ENCODE results near the gene MATCAP1. TPM values are rescaled to one million over a fixed set of nuclear protein-coding genes. Genes with fewer than 3 reads are reported as not detected.
A peak's percentile ranks its signal among the peaks of the same experiment; 100 is the strongest.

The MATCAP1 gene
- total and polyA plus RNA-seq, 2 of the 13 experiments (the other 11 are each of a cell fraction or from before 2014, with no cell fraction given): 11.2 to 24.5 TPM

DNA sequence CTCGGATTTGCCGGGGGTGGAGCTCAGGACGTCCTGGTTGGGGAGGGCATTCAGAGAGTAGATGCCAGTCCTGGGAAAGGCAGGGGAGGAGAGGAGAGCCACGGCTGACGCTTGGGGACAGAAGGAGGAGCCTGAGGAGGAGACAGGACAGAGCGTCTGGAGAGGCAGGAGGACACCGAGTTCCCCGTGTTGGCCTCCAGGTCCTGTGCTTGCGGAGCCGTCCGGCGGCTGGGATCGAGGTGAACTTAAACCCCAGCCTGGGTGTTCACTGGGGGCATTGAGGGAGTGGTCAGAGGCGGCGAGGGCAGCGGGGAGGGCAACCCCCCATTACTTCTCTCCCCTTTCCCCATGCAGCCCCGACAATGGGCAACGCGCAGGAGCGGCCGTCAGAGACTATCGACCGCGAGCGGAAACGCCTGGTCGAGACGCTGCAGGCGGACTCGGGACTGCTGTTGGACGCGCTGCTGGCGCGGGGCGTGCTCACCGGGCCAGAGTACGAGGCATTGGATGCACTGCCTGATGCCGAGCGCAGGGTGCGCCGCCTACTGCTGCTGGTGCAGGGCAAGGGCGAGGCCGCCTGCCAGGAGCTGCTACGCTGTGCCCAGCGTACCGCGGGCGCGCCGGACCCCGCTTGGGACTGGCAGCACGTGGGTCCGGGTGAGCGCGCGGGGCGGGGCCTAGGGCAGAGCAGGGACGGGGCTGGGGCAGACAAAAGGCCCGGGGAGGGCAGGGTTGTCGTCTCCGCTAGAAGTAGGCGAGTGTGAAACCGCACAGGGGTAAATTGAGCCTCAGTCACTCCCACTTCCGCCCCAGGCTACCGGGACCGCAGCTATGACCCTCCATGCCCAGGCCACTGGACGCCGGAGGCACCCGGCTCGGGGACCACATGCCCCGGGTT, 9.7 kb downstream of the MATCAP1 start (continued):
- no peak for TF ChIP-seq EP300 (IDR thresholded peaks at IDR 0.05; ENCODE audit: low read depth in 2 of 2, low read length in 2 of 2)
- no peak for TF ChIP-seq EP300 (CRISPR knock-in tag; IDR thresholded peaks at IDR 0.05; ENCODE audit: borderline replicate concordance)
- TF ChIP-seq HNF1B (CRISPR knock-in tag; IDR thresholded peaks at IDR 0.05): peak; percentile 80; the same call in 1 of the 2 replicates
- TF ChIP-seq ZNF501 (CRISPR knock-in tag; IDR thresholded peaks at IDR 0.05): peak; percentile 91
- TF ChIP-seq ZNF10 (CRISPR knock-in tag; IDR thresholded peaks at IDR 0.05; ENCODE audit: borderline replicate concordance, low read depth): no peak
- no peak for TF ChIP-seq KAT2B (IDR thresholded peaks at IDR 0.05; ENCODE audit: borderline replicate concordance, low read depth, low read length)
- TF ChIP-seq, protein P1, sequence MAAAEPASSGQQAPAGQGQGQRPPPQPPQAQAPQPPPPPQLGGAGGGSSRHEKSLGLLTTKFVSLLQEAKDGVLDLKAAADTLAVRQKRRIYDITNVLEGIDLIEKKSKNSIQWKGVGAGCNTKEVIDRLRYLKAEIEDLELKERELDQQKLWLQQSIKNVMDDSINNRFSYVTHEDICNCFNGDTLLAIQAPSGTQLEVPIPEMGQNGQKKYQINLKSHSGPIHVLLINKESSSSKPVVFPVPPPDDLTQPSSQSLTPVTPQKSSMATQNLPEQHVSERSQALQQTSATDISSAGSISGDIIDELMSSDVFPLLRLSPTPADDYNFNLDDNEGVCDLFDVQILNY (CRISPR knock-in tag; conservative IDR thresholded peaks at IDR 0.05): no peak; the same call in 1 of the 2 replicates
- TF ChIP-seq ZNF75D (CRISPR knock-in tag; IDR thresholded peaks at IDR 0.05; ENCODE audit: borderline replicate concordance): no peak
- TF ChIP-seq, protein P2, sequence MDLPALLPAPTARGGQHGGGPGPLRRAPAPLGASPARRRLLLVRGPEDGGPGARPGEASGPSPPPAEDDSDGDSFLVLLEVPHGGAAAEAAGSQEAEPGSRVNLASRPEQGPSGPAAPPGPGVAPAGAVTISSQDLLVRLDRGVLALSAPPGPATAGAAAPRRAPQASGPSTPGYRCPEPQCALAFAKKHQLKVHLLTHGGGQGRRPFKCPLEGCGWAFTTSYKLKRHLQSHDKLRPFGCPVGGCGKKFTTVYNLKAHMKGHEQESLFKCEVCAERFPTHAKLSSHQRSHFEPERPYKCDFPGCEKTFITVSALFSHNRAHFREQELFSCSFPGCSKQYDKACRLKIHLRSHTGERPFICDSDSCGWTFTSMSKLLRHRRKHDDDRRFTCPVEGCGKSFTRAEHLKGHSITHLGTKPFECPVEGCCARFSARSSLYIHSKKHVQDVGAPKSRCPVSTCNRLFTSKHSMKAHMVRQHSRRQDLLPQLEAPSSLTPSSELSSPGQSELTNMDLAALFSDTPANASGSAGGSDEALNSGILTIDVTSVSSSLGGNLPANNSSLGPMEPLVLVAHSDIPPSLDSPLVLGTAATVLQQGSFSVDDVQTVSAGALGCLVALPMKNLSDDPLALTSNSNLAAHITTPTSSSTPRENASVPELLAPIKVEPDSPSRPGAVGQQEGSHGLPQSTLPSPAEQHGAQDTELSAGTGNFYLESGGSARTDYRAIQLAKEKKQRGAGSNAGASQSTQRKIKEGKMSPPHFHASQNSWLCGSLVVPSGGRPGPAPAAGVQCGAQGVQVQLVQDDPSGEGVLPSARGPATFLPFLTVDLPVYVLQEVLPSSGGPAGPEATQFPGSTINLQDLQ (CRISPR knock-in tag; IDR thresholded peaks at IDR 0.05): peak; percentile 78; the same call in 1 of the 2 replicates
- TF ChIP-seq ZNF124 (CRISPR knock-in tag; IDR thresholded peaks at IDR 0.05): peak; percentile 81
- TF ChIP-seq, protein P3, sequence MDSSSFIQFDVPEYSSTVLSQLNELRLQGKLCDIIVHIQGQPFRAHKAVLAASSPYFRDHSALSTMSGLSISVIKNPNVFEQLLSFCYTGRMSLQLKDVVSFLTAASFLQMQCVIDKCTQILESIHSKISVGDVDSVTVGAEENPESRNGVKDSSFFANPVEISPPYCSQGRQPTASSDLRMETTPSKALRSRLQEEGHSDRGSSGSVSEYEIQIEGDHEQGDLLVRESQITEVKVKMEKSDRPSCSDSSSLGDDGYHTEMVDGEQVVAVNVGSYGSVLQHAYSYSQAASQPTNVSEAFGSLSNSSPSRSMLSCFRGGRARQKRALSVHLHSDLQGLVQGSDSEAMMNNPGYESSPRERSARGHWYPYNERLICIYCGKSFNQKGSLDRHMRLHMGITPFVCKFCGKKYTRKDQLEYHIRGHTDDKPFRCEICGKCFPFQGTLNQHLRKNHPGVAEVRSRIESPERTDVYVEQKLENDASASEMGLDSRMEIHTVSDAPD (CRISPR knock-in tag; IDR thresholded peaks at IDR 0.05): peak; percentile 89
- TF ChIP-seq ZNF879 (CRISPR knock-in tag; IDR thresholded peaks at IDR 0.05): peak; percentile 80; the same call in 1 of the 2 replicates
- TF ChIP-seq ZBTB49 (CRISPR knock-in tag; IDR thresholded peaks at IDR 0.05; ENCODE audit: borderline replicate concordance): no peak
- TF ChIP-seq NCOR1 (IDR thresholded peaks at IDR 0.05; ENCODE audit: borderline replicate concordance, low read length): no peak
- no peak for TF ChIP-seq HMGA1 (CRISPR knock-in tag; conservative IDR thresholded peaks at IDR 0.05)
- TF ChIP-seq, protein P4, sequence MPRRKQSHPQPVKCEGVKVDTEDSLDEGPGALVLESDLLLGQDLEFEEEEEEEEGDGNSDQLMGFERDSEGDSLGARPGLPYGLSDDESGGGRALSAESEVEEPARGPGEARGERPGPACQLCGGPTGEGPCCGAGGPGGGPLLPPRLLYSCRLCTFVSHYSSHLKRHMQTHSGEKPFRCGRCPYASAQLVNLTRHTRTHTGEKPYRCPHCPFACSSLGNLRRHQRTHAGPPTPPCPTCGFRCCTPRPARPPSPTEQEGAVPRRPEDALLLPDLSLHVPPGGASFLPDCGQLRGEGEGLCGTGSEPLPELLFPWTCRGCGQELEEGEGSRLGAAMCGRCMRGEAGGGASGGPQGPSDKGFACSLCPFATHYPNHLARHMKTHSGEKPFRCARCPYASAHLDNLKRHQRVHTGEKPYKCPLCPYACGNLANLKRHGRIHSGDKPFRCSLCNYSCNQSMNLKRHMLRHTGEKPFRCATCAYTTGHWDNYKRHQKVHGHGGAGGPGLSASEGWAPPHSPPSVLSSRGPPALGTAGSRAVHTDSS (CRISPR knock-in tag; conservative IDR thresholded peaks at IDR 0.05): no peak
- TF ChIP-seq ZC3H4 (CRISPR knock-in tag; IDR thresholded peaks at IDR 0.05; ENCODE audit: borderline replicate concordance): no peak

All from HepG2 (cell line).